GM19035 (cell line): Measurements from ENCODE around the gene FAM161B.
A peak's percentile ranks its signal among the peaks of the same experiment; 100 is the strongest.
"Not testable (repeated sequence)": the region's sequence is repeated elsewhere in the genome, so short reads cannot be mapped to it uniquely, and the experiment has no call there.

Source experiments
- ATAC-seq: cut with Tn5 transposase; IDR thresholded peaks from one replicate; pipeline ENCODE4 v1.9.1; 2021; ENCODE audit not compliant: unreplicated experiment

FAM161B gene

GRCh38 chr14:73944432-73945158, 5.3 kb downstream of the FAM161B start:
- no peak for ATAC-seq

GRCh38 chr14:73943083-73943482, 6.8 kb downstream of the FAM161B start:
- no peak for ATAC-seq

GRCh38 chr14:73942180-73942579, 7.7 kb downstream of the FAM161B start:
- ATAC-seq: no peak

- no peak for ATAC-seq
Observed at GRCh38 chr14:73937012-73937411, 12.9 kb downstream of the FAM161B start.

- no peak for ATAC-seq
Observed at GRCh38 chr14:73936548-73936947, 13.3 kb downstream of the FAM161B start.

GRCh38 chr14:73935666-73936065, 14.2 kb downstream of the FAM161B start:
- no peak for ATAC-seq

GRCh38 chr14:73924337-73924736, 25.6 kb downstream of the FAM161B start:
- ATAC-seq: no peak

- ATAC-seq: not testable (repeated sequence)
Observed at GRCh38 chr14:73919457-73919856, 30.4 kb downstream of the FAM161B start.

- no peak for ATAC-seq
Observed at GRCh38 chr14:73916324-73916723, 33.6 kb downstream of the FAM161B start.

- ATAC-seq: no peak
Observed at GRCh38 chr14:73913256-73913655, 36.6 kb downstream of the FAM161B start.

GRCh38 chr14:73909681-73910080, 40.2 kb downstream of the FAM161B start:
- ATAC-seq: no peak

GRCh38 chr14:73903028-73903427, 46.9 kb downstream of the FAM161B start:
- ATAC-seq: no peak

GRCh38 chr14:73896521-73896920, 53.4 kb downstream of the FAM161B start:
- no peak for ATAC-seq

- no peak for ATAC-seq
Observed at GRCh38 chr14:73895939-73896338, 54.0 kb downstream of the FAM161B start.

GRCh38 chr14:73894180-73894687, 55.7 kb downstream of the FAM161B start:
- not testable (repeated sequence) for ATAC-seq

- ATAC-seq: no peak
Observed at GRCh38 chr14:73889376-73889775, 60.5 kb downstream of the FAM161B start.

GRCh38 chr14:73888971-73889370, 60.9 kb downstream of the FAM161B start:
- no peak for ATAC-seq

GRCh38 chr14:73888460-73888725, 61.5 kb downstream of the FAM161B start:
- ATAC-seq: no peak

GRCh38 chr14:73887694-73888459, 62.0 kb downstream of the FAM161B start:
- ATAC-seq: no peak

GRCh38 chr14:73887318-73887616, 62.6 kb downstream of the FAM161B start:
- no peak for ATAC-seq

GRCh38 chr14:73886449-73887317, 63.2 kb downstream of the FAM161B start, which contains the start of gene ZNF410:
Gene ZNF410, plus strand, starts transcription at chr14:73886859. Its CDS starts 5,317 bp downstream, at chr14:73892176.
- peak; percentile 92 for ATAC-seq
